ENCODE results near the gene LRP8. TPM values are rescaled to one million over a fixed set of nuclear protein-coding genes. Genes with fewer than 3 reads are reported as not detected.

LRP8 gene
- total RNA-seq, 1 experiment from 2014 or later, result 28.6 TPM

DNA sequence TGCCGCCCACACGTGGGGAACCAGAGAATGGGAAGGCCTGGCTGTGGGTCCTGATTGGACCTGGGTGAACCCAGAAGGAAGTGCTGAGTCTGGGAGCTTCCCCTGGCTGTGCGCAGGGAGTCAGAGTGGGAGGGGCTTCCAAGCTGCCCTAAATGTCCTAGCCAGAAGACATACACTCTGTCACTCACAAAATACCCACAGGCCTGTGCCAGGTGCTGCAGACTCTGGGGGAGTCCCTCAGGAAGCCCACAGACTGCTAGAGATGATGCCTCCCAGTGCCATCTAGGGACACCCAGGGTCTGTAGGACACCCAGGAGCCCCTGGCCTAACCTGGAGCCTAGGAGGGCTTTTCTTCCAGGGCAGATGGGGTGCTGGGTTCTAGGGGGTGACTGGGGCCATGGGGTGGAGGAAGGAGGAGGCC is 33.7 kb upstream of the LRP8 start:
- no TSS peak for BruUV-seq (replicated peaks)
- ChIA-PET POLR2A (no interaction called here), CTCF (no interaction called here)
- H3K4me3 ChIP-seq (ENCODE audit: low read depth in 2 of 2, low read length in 2 of 2), result no peak overlapping the region
- TF ChIP-seq SIN3A (IDR thresholded peaks at IDR 0.05; ENCODE audit: borderline replicate concordance, insufficient read depth, low read depth, low read length) (no peak), POLR2AphosphoS5 (IDR thresholded peaks at IDR 0.05; ENCODE audit: low read depth, low read length) (no peak), TCF7L2 (IDR thresholded peaks at IDR 0.05; ENCODE audit: low read depth, low read length) (no peak)
- TF ChIP-seq, protein P1, sequence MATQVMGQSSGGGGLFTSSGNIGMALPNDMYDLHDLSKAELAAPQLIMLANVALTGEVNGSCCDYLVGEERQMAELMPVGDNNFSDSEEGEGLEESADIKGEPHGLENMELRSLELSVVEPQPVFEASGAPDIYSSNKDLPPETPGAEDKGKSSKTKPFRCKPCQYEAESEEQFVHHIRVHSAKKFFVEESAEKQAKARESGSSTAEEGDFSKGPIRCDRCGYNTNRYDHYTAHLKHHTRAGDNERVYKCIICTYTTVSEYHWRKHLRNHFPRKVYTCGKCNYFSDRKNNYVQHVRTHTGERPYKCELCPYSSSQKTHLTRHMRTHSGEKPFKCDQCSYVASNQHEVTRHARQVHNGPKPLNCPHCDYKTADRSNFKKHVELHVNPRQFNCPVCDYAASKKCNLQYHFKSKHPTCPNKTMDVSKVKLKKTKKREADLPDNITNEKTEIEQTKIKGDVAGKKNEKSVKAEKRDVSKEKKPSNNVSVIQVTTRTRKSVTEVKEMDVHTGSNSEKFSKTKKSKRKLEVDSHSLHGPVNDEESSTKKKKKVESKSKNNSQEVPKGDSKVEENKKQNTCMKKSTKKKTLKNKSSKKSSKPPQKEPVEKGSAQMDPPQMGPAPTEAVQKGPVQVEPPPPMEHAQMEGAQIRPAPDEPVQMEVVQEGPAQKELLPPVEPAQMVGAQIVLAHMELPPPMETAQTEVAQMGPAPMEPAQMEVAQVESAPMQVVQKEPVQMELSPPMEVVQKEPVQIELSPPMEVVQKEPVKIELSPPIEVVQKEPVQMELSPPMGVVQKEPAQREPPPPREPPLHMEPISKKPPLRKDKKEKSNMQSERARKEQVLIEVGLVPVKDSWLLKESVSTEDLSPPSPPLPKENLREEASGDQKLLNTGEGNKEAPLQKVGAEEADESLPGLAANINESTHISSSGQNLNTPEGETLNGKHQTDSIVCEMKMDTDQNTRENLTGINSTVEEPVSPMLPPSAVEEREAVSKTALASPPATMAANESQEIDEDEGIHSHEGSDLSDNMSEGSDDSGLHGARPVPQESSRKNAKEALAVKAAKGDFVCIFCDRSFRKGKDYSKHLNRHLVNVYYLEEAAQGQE (IDR thresholded peaks at IDR 0.05; ENCODE audit: insufficient read depth in 1 of 2, low read depth in 2 of 2, low read length in 1 of 2), result no peak
- TF ChIP-seq, protein P2, sequence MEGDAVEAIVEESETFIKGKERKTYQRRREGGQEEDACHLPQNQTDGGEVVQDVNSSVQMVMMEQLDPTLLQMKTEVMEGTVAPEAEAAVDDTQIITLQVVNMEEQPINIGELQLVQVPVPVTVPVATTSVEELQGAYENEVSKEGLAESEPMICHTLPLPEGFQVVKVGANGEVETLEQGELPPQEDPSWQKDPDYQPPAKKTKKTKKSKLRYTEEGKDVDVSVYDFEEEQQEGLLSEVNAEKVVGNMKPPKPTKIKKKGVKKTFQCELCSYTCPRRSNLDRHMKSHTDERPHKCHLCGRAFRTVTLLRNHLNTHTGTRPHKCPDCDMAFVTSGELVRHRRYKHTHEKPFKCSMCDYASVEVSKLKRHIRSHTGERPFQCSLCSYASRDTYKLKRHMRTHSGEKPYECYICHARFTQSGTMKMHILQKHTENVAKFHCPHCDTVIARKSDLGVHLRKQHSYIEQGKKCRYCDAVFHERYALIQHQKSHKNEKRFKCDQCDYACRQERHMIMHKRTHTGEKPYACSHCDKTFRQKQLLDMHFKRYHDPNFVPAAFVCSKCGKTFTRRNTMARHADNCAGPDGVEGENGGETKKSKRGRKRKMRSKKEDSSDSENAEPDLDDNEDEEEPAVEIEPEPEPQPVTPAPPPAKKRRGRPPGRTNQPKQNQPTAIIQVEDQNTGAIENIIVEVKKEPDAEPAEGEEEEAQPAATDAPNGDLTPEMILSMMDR (IDR thresholded peaks at IDR 0.05), result no peak
- no peaks in the 10 kb centered on the region for H3K9me3 ChIP-seq (ENCODE audit: control insufficient read depth, insufficient read depth, low read depth, low read length)
- peaks cover 10% of the 10 kb centered on the region for H3K27me3 ChIP-seq (ENCODE audit: control insufficient read depth, insufficient read depth, low read length)
- ATAC-seq (no peak), DNase-seq (ENCODE audit: low read depth, low spot score) (no peak)
- no peaks in the 10 kb centered on the region for H3K36me3 ChIP-seq (ENCODE audit: control insufficient read depth, insufficient read depth, low read length)
- H3K27ac ChIP-seq (ENCODE audit: low read length), result no peak overlapping the region
- intact Hi-C loops (cut with micrococcal nuclease; ENCODE audit: unreplicated experiment), result no loop called here
- in situ Hi-C loops (cut with HindIII; ENCODE audit: low pct_unique_long_range_greater_than_20kb, low sequenced_read_pairs), result no loop called here
- H3K4me1 ChIP-seq (ENCODE audit: control insufficient read depth, insufficient read depth, low read length), result no peaks in the 10 kb centered on the region

DNA sequence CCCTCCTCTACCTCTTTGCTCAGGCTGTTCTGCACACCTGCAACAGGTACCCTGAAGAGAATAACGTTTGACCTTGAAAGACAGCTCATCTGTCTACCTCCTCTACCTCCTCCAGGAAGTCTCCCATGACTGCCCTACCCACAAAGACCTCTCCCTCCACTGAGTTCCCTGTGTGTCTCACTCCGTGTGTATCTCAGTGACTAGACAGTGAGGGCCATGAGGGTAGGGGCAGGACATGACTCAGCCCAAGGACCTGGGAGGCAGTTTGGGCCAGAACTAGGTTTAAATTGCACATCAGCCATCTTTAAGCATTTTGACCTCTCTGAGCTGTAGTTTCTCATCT is 32.0 kb upstream of the LRP8 start:
- CTCF ChIA-PET, result interaction anchor here (0.6 kb wide), 1 partner anchor 16 kb away, joined by 7 read pairs; no protein-coding TSS in a partner anchor
- in situ Hi-C loops (cut with HindIII; ENCODE audit: low pct_unique_long_range_greater_than_20kb, low sequenced_read_pairs), result no loop called here
- POLR2A ChIA-PET, result no interaction called here

More for the DNA sequence above, 32.0 kb upstream of the LRP8 start:
- H3K9me3 ChIP-seq (ENCODE audit: control insufficient read depth, insufficient read depth, low read depth, low read length), result no peaks in the 10 kb centered on the region
- no peaks in the 10 kb centered on the region for H3K4me1 ChIP-seq (ENCODE audit: control insufficient read depth, insufficient read depth, low read length)
- no peak overlapping the region for H3K4me3 ChIP-seq (ENCODE audit: low read depth in 2 of 2, low read length in 2 of 2)
- no TSS peak for BruUV-seq (replicated peaks)
- peaks cover 12% of the 10 kb centered on the region for H3K27me3 ChIP-seq (ENCODE audit: control insufficient read depth, insufficient read depth, low read length)
- no peak for DNase-seq (ENCODE audit: low read depth, low spot score)
- TF ChIP-seq TCF7L2 (IDR thresholded peaks at IDR 0.05; ENCODE audit: low read depth, low read length) (no peak), SIN3A (IDR thresholded peaks at IDR 0.05; ENCODE audit: borderline replicate concordance, insufficient read depth, low read depth, low read length) (no peak), POLR2AphosphoS5 (IDR thresholded peaks at IDR 0.05; ENCODE audit: low read depth, low read length) (no peak)
- TF ChIP-seq, protein P2 (IDR thresholded peaks at IDR 0.05), result no peak
- TF ChIP-seq, protein P1 (IDR thresholded peaks at IDR 0.05; ENCODE audit: insufficient read depth in 1 of 2, low read depth in 2 of 2, low read length in 1 of 2), result no peak
- intact Hi-C loops (cut with micrococcal nuclease; ENCODE audit: unreplicated experiment), result no loop called here
- no peak overlapping the region for H3K27ac ChIP-seq (ENCODE audit: low read length)
- H3K36me3 ChIP-seq (ENCODE audit: control insufficient read depth, insufficient read depth, low read length), result no peaks in the 10 kb centered on the region
- no peak for ATAC-seq
